Natural killer cell (primary cell): Measurements from ENCODE around the gene ZNF652. TPM values are rescaled to one million over a fixed set of nuclear protein-coding genes. Genes with fewer than 3 reads are reported as not detected.

Source experiments
- ATAC-seq, 3 donors: fragments of 150-1000 bp in 2 of 3; fragments of 200-7000 bp in 1 of 3; cut with Tn5 transposase; 1 replicate in 1 of 3; 2 replicates in 2 of 3; pipeline ENCODE4 v1.10.0; 2021; ENCODE audit warnings: mild to moderate bottlenecking in 2 of 3, moderate library complexity in 2 of 3
- DNase-seq, 2 donors: peaks; one replicate each; pipeline versions ENCODE4 v3.0.0 to v3.0.0-alpha.2; 2013 to 2021; ENCODE audit warnings: mixed read lengths in 1 of 2
- H3K27ac ChIP-seq: one replicate; pipeline ENCODE4 v1.5.1; 2013; ENCODE audit warnings: mild to moderate bottlenecking, low read length
- H3K27me3 ChIP-seq: one replicate; pipeline ENCODE4 v1.6.1; 2013; ENCODE audit warnings: low read length; ENCODE audit not compliant: control insufficient read depth, insufficient read depth
- H3K36me3 ChIP-seq: one replicate; pipeline ENCODE4 v1.6.1; 2013; ENCODE audit warnings: low read length; ENCODE audit not compliant: control insufficient read depth, insufficient read depth
- H3K4me1 ChIP-seq: one replicate; pipeline ENCODE4 v1.6.1; 2013; ENCODE audit warnings: low read length; ENCODE audit not compliant: control insufficient read depth, insufficient read depth
- H3K4me3 ChIP-seq: one replicate; pipeline ENCODE4 v1.5.1; 2013; ENCODE audit warnings: low read length
- H3K9me3 ChIP-seq: one replicate; pipeline ENCODE4 v1.6.1; 2013; ENCODE audit warnings: low read length; ENCODE audit not compliant: control insufficient read depth, insufficient read depth
- H3K27ac Mint-ChIP-seq, 2 donors: one replicate each; pipeline ENCODE4 v1.8.0; 2022; ENCODE audit warnings: mild to moderate bottlenecking in 2 of 2, mixed read lengths in 2 of 2, moderate library complexity in 1 of 2
- H3K27me3 Mint-ChIP-seq, 2 donors: one replicate each; pipeline ENCODE4 v1.8.0; 2022; ENCODE audit warnings: low read depth in 2 of 2, mixed read lengths in 2 of 2
- H3K36me3 Mint-ChIP-seq: one replicate; pipeline ENCODE4 v1.8.0; 2022; ENCODE audit warnings: mixed read lengths
- H3K4me1 Mint-ChIP-seq, 2 donors: one replicate each; pipeline ENCODE4 v1.8.0; 2022; ENCODE audit warnings: mixed read lengths in 2 of 2
- H3K4me3 Mint-ChIP-seq: one replicate; pipeline ENCODE4 v1.8.0; 2022; ENCODE audit warnings: mild to moderate bottlenecking, moderate library complexity, mixed read lengths
- H3K9me3 Mint-ChIP-seq, 2 donors: one replicate each; pipeline ENCODE4 v1.8.0; 2022; ENCODE audit warnings: mixed read lengths in 2 of 2
- CTCF ChIP-seq: fragments of 200-600 bp; IDR thresholded peaks from one replicate; pipeline ENCODE4 v1.8.0; 2022; ENCODE audit warnings: antibody characterized with exemption
- WGBS: methylation state at CpG from one replicate; pipeline ENCODE4 v1.1.7; 2013; ENCODE audit warnings: missing lambda C conversion rate; ENCODE audit not compliant: insufficient coverage; 5-methylcytosine and 5-hydroxymethylcytosine counted together
- intact Hi-C: fragments of 100-400 bp; cut with micrococcal nuclease; formaldehyde crosslinking; loops from one replicate; pipeline ENCODE4 v1.14.2; 2022
- total RNA-seq, 4 donors: library from RNA; stranded (reverse); fragments of 120-200 nt in 1 of 4; gene quantifications; one replicate each; pipeline versions ENCODE4 v1.2.3 to v1.2.4, GENCODE V29; 2013 to 2022

The ZNF652 gene
- total RNA-seq, 3 donors from 2014 or later (not counting 1 experiment from before 2014, with no cell fraction given), result 53.8 to 79.1 (median 73.3) TPM

- Mint-ChIP-seq H3K36me3 (no peaks in the 10 kb centered on the region), H3K4me3 (peak overlapping the region; percentile 86), H3K27ac (peak overlapping the region in 1 of 2 donors; percentile 72), H3K27me3 (peaks cover 0 to 2% of the 10 kb centered on the region in 2 donors), H3K9me3 (no peaks in the 10 kb centered on the region), H3K4me1 (peaks cover 7 to 10% of the 10 kb centered on the region in 2 donors)
- Histone ChIP-seq H3K4me1 (peaks cover 15% of the 10 kb centered on the region), H3K27me3 (peaks cover 3% of the 10 kb centered on the region), H3K27ac (no peak overlapping the region), H3K36me3 (no peaks in the 10 kb centered on the region), H3K9me3 (no peaks in the 10 kb centered on the region), H3K4me3 (peak overlapping the region; percentile 44)
- no peak for ATAC-seq
- 15% methylated on average over 10 of the region's 10 CpGs for WGBS
- no peak for TF ChIP-seq CTCF
- intact Hi-C loops, result no loop called here
- no peak for DNase-seq
These were observed 102.4 kb downstream of the ZNF652 start for GRCh38 chr17:49259663-49260010.

- no peak overlapping the region for H3K4me3 ChIP-seq
- H3K27me3 ChIP-seq, result peaks cover 3% of the 10 kb centered on the region
- H3K4me1 ChIP-seq, result peaks cover 15% of the 10 kb centered on the region
- no peak for ATAC-seq
- no peak for TF ChIP-seq CTCF
- H3K9me3 Mint-ChIP-seq, result no peaks in the 10 kb centered on the region
- no peaks in the 10 kb centered on the region for H3K9me3 ChIP-seq
- intact Hi-C loops, result no loop called here
- H3K27ac ChIP-seq, result no peak overlapping the region
- no peaks in the 10 kb centered on the region for H3K36me3 Mint-ChIP-seq
- H3K4me3 Mint-ChIP-seq, result no peak overlapping the region
- H3K27me3 Mint-ChIP-seq, result peaks cover 0 to 2% of the 10 kb centered on the region in 2 donors
- H3K27ac Mint-ChIP-seq, result no peak overlapping the region
- no peaks in the 10 kb centered on the region for H3K36me3 ChIP-seq
- H3K4me1 Mint-ChIP-seq, result peaks cover 7 to 10% of the 10 kb centered on the region in 2 donors
- DNase-seq, result no peak
- 76% methylated on average over 3 of the region's 3 CpGs for WGBS
These were observed 103.7 kb downstream of the ZNF652 start for GRCh38 chr17:49258394-49258793.

- Histone ChIP-seq H3K4me3 (no peak overlapping the region), H3K36me3 (no peaks in the 10 kb centered on the region), H3K4me1 (peaks cover 8% of the 10 kb centered on the region), H3K27ac (no peak overlapping the region), H3K9me3 (no peaks in the 10 kb centered on the region), H3K27me3 (peaks cover 3% of the 10 kb centered on the region)
- H3K9me3 Mint-ChIP-seq, result no peaks in the 10 kb centered on the region
- DNase-seq (no peak), ATAC-seq (no peak)
- WGBS, result 73% methylated on average over 3 of the region's 5 CpGs
- intact Hi-C loops, result no loop called here
- TF ChIP-seq CTCF, result no peak
- H3K4me3 Mint-ChIP-seq, result no peak overlapping the region
- H3K36me3 Mint-ChIP-seq, result no peaks in the 10 kb centered on the region
- H3K4me1 Mint-ChIP-seq, result no peaks in the 10 kb centered on the region
- no peak overlapping the region for H3K27ac Mint-ChIP-seq
- peaks cover 0 to 2% of the 10 kb centered on the region in 2 donors for H3K27me3 Mint-ChIP-seq
These were observed 106.9 kb downstream of the ZNF652 start for GRCh38 chr17:49255125-49255524.

GRCh38 chr17:49254066-49254465, 108.0 kb downstream of the ZNF652 start:
- DNase-seq (no peak), ATAC-seq (no peak)
- H3K9me3 Mint-ChIP-seq, result no peaks in the 10 kb centered on the region
- peaks cover 0 to 2% of the 10 kb centered on the region in 2 donors for H3K27me3 Mint-ChIP-seq
- no peaks in the 10 kb centered on the region for H3K4me1 Mint-ChIP-seq
- no peak overlapping the region for H3K4me3 Mint-ChIP-seq
- no peak overlapping the region for H3K4me3 ChIP-seq
- H3K27ac Mint-ChIP-seq, result no peak overlapping the region
- no peaks in the 10 kb centered on the region for H3K27me3 ChIP-seq
- H3K9me3 ChIP-seq, result no peaks in the 10 kb centered on the region
- no peak overlapping the region for H3K27ac ChIP-seq
- H3K36me3 Mint-ChIP-seq, result no peaks in the 10 kb centered on the region
- H3K4me1 ChIP-seq, result no peaks in the 10 kb centered on the region
- 92% methylated on average over 4 of the region's 4 CpGs for WGBS
- H3K36me3 ChIP-seq, result no peaks in the 10 kb centered on the region
- no peak for TF ChIP-seq CTCF
- intact Hi-C loops, result no loop called here
